Coronary artery (tissue), 2 donors: Measurements from ENCODE around the gene GPR18.

Experiments
- DNase-seq: peaks from one replicate; pipeline ENCODE4 v3.0.0-alpha.2; 2017; ENCODE audit warnings: low spot score
- H3K27ac ChIP-seq, 2 donors: fragments of 200-600 bp; sonication (generic); one replicate each; pipeline ENCODE4 v1.5.1; 2016 to 2019
- H3K4me3 ChIP-seq: fragments of 200-600 bp; sonication (generic); 2 replicates; pipeline ENCODE4 v1.5.1; 2016; ENCODE audit warnings: mild to moderate bottlenecking, moderate library complexity
- TF ChIP-seq, protein P1 (sequence below): fragments of 200-600 bp; sonication (generic); IDR thresholded peaks from one replicate; pipeline ENCODE4 v1.5.1; 2019; ENCODE audit warnings: antibody characterized with exemption

GPR18 gene

GRCh38 chr13:99208185-99208584 is 50.0 kb downstream of the GPR18 start:
- Histone ChIP-seq H3K4me3 (no peak overlapping the region), H3K27ac (no peak overlapping the region)
- DNase-seq: no peak
- TF ChIP-seq, protein P1, sequence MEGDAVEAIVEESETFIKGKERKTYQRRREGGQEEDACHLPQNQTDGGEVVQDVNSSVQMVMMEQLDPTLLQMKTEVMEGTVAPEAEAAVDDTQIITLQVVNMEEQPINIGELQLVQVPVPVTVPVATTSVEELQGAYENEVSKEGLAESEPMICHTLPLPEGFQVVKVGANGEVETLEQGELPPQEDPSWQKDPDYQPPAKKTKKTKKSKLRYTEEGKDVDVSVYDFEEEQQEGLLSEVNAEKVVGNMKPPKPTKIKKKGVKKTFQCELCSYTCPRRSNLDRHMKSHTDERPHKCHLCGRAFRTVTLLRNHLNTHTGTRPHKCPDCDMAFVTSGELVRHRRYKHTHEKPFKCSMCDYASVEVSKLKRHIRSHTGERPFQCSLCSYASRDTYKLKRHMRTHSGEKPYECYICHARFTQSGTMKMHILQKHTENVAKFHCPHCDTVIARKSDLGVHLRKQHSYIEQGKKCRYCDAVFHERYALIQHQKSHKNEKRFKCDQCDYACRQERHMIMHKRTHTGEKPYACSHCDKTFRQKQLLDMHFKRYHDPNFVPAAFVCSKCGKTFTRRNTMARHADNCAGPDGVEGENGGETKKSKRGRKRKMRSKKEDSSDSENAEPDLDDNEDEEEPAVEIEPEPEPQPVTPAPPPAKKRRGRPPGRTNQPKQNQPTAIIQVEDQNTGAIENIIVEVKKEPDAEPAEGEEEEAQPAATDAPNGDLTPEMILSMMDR: no peak

DNA sequence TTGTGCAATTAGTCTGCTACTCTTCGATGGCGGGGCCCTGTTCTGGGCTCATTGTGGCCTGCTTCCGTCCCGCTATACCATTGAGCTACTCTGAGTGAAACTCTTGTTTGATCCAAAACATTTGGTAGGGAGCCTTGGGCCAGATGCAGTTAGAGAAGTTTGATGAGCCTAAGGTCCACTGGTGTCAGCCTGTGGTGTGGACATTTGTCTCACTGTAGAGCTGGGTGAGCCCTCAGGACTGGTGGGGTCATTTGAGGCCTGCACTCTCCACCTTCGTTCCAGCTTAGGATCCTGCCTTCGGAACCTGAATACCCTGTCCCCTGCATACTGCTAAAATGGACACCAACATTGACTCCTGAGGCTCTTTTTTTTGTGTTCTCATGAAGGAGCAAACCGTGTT is 50.7 kb downstream of the GPR18 start:
- TF ChIP-seq, protein P1: no peak
- Histone ChIP-seq H3K4me3 (no peak overlapping the region), H3K27ac (no peak overlapping the region)
- DNase-seq: no peak

DNA sequence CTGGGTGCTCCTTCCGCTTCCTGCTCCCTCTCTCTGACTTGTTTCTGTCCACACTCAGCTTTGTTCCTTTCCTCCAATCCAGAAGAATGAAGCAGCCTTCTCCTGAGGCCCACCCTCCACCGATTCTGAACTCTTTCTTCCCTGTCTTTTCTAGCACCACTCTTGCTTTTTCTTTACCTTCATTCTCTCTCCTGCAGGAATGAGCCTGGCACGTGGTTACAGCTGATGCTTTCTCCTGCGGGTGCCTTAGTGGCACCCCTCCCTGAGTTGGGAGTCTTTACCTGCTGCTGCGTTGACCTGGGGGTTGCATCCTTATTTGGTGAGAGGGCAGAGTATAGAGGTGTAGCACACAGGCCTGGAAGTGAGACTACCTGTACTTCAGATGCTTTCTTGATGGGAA is 51.3 kb downstream of the GPR18 start:
- Histone ChIP-seq H3K4me3 (no peak overlapping the region), H3K27ac (no peak overlapping the region)
- no peak for DNase-seq
- TF ChIP-seq, protein P1: no peak

DNA sequence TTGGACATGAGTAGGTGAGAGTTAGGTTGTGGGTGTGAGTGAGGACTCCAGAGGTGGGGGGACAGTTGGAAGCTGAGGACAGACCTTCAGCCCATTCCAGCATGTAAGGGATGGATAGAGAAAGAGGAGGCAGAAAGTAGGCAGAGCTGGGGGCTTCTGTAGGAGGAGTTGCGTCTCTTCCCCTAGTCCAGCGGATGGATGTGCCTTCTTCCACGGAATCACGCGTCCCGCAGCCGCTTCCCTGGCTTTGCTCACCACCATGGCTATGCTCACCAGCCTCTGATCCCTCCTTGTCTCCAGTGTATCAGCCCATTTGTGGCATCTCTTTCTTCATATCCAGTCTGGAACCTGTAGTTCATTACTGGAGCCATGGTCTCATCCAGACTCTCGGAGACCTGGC is 52.0 kb downstream of the GPR18 start:
- Histone ChIP-seq H3K27ac (no peak overlapping the region), H3K4me3 (no peak overlapping the region)
- TF ChIP-seq, protein P1: no peak
- no peak for DNase-seq

DNA sequence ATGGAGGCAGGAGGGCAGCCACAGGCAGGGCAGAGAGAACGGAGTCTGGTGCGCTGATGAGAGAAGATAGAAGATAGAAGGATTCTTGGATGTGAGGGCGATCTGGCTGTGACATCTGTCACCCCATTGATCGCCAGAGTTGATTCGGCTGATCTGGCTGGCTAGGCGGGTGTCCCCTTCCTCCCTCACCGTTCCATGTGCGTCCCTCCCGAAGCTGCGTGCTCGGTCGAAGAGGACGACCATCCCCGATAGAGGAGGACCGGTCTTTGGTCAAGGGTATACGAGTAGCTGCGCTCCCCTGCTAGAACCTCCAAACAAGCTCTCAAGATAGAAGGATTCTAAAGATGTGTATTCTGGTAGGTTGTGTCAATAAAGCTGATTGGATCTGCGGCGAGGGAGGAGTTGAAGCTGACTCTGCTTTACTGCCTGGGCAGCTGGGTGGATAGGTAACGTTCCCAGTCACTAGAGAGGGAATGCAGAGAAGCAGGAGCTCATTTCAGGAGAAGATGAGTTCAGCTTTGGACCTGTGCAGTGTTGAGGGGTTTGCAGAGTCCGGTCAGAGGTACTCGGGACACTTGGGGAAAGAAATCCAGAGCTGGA is 52.5 kb downstream of the GPR18 start:
- no peak overlapping the region for H3K4me3 ChIP-seq
- no peak overlapping the region for H3K27ac ChIP-seq
- no peak for DNase-seq
- TF ChIP-seq, protein P1: no peak
